SK-N-SH (cell line): ENCODE results near the gene DLG1. TPM values are rescaled to one million over a fixed set of nuclear protein-coding genes. Genes with fewer than 3 reads are reported as not detected.

Experiments used
- CTCF ChIA-PET: fragments of 300-600, 350-600 bp; formaldehyde crosslinking; extraction: SDS; loops from one replicate; lab custom pipeline; 2021; lab: Yijun Ruan, JAX
- POLR2A ChIA-PET: fragments of 350-600 bp; sonication (Branson Sonifier 250); formaldehyde crosslinking; extraction: SDS; loops from one replicate; lab custom pipeline; 2020; ENCODE audit warnings: antibody characterized with exemption, inconsistent platforms; lab: Yijun Ruan, JAX
- DNase-seq: peaks from one replicate; pipeline ENCODE4 v3.0.0; 2012
- H2AFZ ChIP-seq: fragments of 200-600 bp; sonication (generic); 2 replicates; pipeline ENCODE4 v1.8.1; 2016; ENCODE audit warnings: antibody characterized with exemption, mild to moderate bottlenecking, low read depth
- H3F3A ChIP-seq: fragments of 200-600 bp; sonication (generic); replicated peaks from 2 replicates; pipeline ENCODE3; 2016; ENCODE audit warnings: antibody characterized with exemption, mild to moderate bottlenecking; ENCODE audit not compliant: insufficient read depth
- H3K27ac ChIP-seq, 2 experiments: fragments of 200-500 bp in 1 of 2; fragments of 200-600 bp in 1 of 2; sonication (Bioruptor generic) in 1 of 2; sonication (generic), shearing (Covaris generic) in 1 of 2; 2 replicates each; pipeline versions ENCODE4 v1.5.1 to v1.6.1; 2014 to 2016; ENCODE audit warnings: low read depth in 2 of 2, inconsistent platforms in 1 of 2, low read length in 1 of 2, mild to moderate bottlenecking in 1 of 2, mixed read lengths in 1 of 2
- H3K27me3 ChIP-seq: fragments of 200-600 bp; sonication (generic), shearing (Covaris generic); 2 replicates; pipeline ENCODE4 v1.6.1; 2016; ENCODE audit warnings: mixed run types; ENCODE audit not compliant: insufficient read depth
- H3K36me3 ChIP-seq, 2 experiments: fragments of 200-500 bp in 1 of 2; fragments of 200-600 bp in 1 of 2; sonication (Bioruptor generic) in 1 of 2; sonication (generic) in 1 of 2; replicated peaks in 1 of 2; 2 replicates each; pipeline versions ENCODE3 to v1.5.1; 2014 to 2016; ENCODE audit warnings: low read length in 1 of 2, mild to moderate bottlenecking in 1 of 2; ENCODE audit not compliant: insufficient read depth in 2 of 2, control insufficient read depth in 1 of 2
- H3K4me1 ChIP-seq, 2 experiments: fragments of 200-500 bp in 1 of 2; fragments of 200-600 bp in 1 of 2; sonication (Bioruptor generic) in 1 of 2; sonication (generic), shearing (Covaris generic) in 1 of 2; 2 replicates each; pipeline versions ENCODE4 v1.5.1 to v1.6.1; 2014 to 2016; ENCODE audit warnings: low read depth in 1 of 2, low read length in 1 of 2, mixed run types in 1 of 2; ENCODE audit not compliant: insufficient read depth in 2 of 2, control insufficient read depth in 1 of 2
- H3K4me2 ChIP-seq: fragments of 200-600 bp; sonication (generic), shearing (Covaris generic); 2 replicates; pipeline ENCODE4 v1.6.1; 2017; ENCODE audit warnings: mixed run types
- H3K4me3 ChIP-seq, 2 experiments: fragments of 200-500 bp in 1 of 2; fragments of 200-600 bp in 1 of 2; sonication (Bioruptor generic) in 1 of 2; sonication (generic), shearing (Covaris generic) in 1 of 2; 2 replicates each; pipeline versions ENCODE4 v1.5.1 to v1.8.1; 2014 to 2016; ENCODE audit warnings: low read depth in 2 of 2, inconsistent platforms in 1 of 2, low read length in 1 of 2, mild to moderate bottlenecking in 1 of 2, mixed read lengths in 1 of 2, moderate library complexity in 1 of 2
- H3K79me2 ChIP-seq: fragments of 200-600 bp; sonication (generic); 2 replicates; pipeline ENCODE4 v1.8.1; 2017; ENCODE audit warnings: mild to moderate bottlenecking; ENCODE audit not compliant: insufficient read depth
- H3K9ac ChIP-seq: fragments of 200-600 bp; sonication (generic); 2 replicates; pipeline ENCODE4 v1.6.1; 2017; ENCODE audit warnings: mixed run types
- H3K9me2 ChIP-seq: fragments of 200-600 bp; sonication (generic); 2 replicates; pipeline ENCODE4 v1.6.1; 2017; ENCODE audit warnings: mixed run types
- H3K9me3 ChIP-seq: fragments of 200-600 bp; sonication (generic); 2 replicates; pipeline ENCODE4 v1.6.1; 2017; ENCODE audit warnings: mixed run types, mild to moderate bottlenecking, moderate library complexity
- H4K20me1 ChIP-seq: fragments of 200-600 bp; sonication (generic); 2 replicates; pipeline ENCODE4 v1.6.1; 2017; ENCODE audit warnings: mild to moderate bottlenecking, mixed run types; ENCODE audit not compliant: insufficient read depth
- ELF1 ChIP-seq: IDR thresholded peaks from 2 replicates; pipeline ENCODE4 v1.4.0; 2012
- EP300 ChIP-seq, 2 experiments: IDR thresholded peaks; 2 replicates each; pipeline versions ENCODE4 v1.4.0 to v1.6.1; 2012; ENCODE audit warnings: borderline replicate concordance in 1 of 2, low read depth in 1 of 2, low read length in 1 of 2
- GATA2 ChIP-seq: sonication (generic); formaldehyde crosslinking; IDR thresholded peaks from 2 replicates; pipeline ENCODE4 v1.5.0; 2020; ENCODE audit warnings: mild to moderate bottlenecking, missing genetic modification reagents
- MAX ChIP-seq: IDR thresholded peaks from 2 replicates; pipeline ENCODE4 v1.4.0; 2012; ENCODE audit warnings: low read depth
- MXI1 ChIP-seq: IDR thresholded peaks from 2 replicates; pipeline ENCODE4 v1.6.1; 2012; ENCODE audit warnings: mild to moderate bottlenecking, low read depth, low read length, improper control_type of control experiment
- NRF1 ChIP-seq: IDR thresholded peaks from 2 replicates; pipeline ENCODE4 v1.6.1; 2012; ENCODE audit warnings: low read depth, mild to moderate bottlenecking, low read length
- RAD21 ChIP-seq: IDR thresholded peaks from 2 replicates; pipeline ENCODE4 v1.6.1; 2012; ENCODE audit warnings: mild to moderate bottlenecking, low read length
- RFX5 ChIP-seq: IDR thresholded peaks from 2 replicates; pipeline ENCODE4 v1.6.1; 2012; ENCODE audit warnings: mild to moderate bottlenecking, improper control_type of control experiment, low read length
- USF1 ChIP-seq: IDR thresholded peaks from 2 replicates; pipeline ENCODE4 v1.4.0; 2012; ENCODE audit warnings: low read depth, borderline replicate concordance
- WGBS: methylation state at CpG from one replicate; pipeline ENCODE4 v1.1.6; 2017; ENCODE audit warnings: low lambda C conversion rate; 5-methylcytosine and 5-hydroxymethylcytosine counted together
- polyA plus RNA-seq, 3 experiments: library from polyadenylated mRNA; depleted of rRNA; stranded (reverse); fragments of >200 nt; gene quantifications; 2 replicates each; pipeline ENCODE4 v1.2.3, GENCODE V29; 2012
- TF ChIP-seq, protein P1 (sequence below): fragments of 150-350 bp; IDR thresholded peaks from 2 replicates; pipeline ENCODE4 v1.6.1; 2017; ENCODE audit warnings: antibody characterized with exemption, low read length, low read depth, borderline replicate concordance
- TF ChIP-seq, protein P2 (sequence below): IDR thresholded peaks from 2 replicates; pipeline ENCODE4 v1.6.1; 2012; ENCODE audit warnings: mild to moderate bottlenecking, low read depth, low read length, moderate library complexity

Gene DLG1
- polyA plus RNA-seq, 1 of the 3 experiments (the other 2 are of a cell fraction): 16.5 TPM

DNA sequence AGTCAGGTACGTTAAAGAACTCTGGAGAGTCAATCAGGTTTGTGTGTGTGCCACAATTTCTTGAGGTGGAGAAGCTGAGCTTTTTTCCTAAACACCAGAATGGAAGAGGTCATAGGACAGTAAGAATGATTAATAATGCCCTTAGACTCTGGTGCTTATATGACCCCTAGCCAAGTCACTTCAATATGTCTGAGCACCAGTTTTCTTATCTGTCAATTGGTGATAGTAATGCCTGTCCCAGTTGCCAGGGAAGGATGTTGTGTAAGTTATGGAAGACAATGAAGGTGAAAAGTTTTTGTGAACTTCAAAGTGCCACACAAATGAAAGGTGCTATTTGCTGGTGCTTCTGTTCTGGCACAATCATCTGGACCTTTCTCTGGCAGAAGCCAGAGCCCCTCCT, 22.2 kb upstream of the DLG1 start:
- TF ChIP-seq RAD21 (no peak), USF1 (no peak), GATA2 (CRISPR knock-in tag) (no peak), MXI1 (no peak), ELF1 (no peak), NRF1 (no peak), RFX5 (no peak), MAX (no peak), EP300 (IDR thresholded peaks at IDR 0.05; ENCODE audit: borderline replicate concordance in 1 of 2, low read depth in 1 of 2, low read length in 1 of 2) (no peak)
- TF ChIP-seq, protein P1, sequence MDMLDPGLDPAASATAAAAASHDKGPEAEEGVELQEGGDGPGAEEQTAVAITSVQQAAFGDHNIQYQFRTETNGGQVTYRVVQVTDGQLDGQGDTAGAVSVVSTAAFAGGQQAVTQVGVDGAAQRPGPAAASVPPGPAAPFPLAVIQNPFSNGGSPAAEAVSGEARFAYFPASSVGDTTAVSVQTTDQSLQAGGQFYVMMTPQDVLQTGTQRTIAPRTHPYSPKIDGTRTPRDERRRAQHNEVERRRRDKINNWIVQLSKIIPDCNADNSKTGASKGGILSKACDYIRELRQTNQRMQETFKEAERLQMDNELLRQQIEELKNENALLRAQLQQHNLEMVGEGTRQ: no peak
- TF ChIP-seq, protein P2, sequence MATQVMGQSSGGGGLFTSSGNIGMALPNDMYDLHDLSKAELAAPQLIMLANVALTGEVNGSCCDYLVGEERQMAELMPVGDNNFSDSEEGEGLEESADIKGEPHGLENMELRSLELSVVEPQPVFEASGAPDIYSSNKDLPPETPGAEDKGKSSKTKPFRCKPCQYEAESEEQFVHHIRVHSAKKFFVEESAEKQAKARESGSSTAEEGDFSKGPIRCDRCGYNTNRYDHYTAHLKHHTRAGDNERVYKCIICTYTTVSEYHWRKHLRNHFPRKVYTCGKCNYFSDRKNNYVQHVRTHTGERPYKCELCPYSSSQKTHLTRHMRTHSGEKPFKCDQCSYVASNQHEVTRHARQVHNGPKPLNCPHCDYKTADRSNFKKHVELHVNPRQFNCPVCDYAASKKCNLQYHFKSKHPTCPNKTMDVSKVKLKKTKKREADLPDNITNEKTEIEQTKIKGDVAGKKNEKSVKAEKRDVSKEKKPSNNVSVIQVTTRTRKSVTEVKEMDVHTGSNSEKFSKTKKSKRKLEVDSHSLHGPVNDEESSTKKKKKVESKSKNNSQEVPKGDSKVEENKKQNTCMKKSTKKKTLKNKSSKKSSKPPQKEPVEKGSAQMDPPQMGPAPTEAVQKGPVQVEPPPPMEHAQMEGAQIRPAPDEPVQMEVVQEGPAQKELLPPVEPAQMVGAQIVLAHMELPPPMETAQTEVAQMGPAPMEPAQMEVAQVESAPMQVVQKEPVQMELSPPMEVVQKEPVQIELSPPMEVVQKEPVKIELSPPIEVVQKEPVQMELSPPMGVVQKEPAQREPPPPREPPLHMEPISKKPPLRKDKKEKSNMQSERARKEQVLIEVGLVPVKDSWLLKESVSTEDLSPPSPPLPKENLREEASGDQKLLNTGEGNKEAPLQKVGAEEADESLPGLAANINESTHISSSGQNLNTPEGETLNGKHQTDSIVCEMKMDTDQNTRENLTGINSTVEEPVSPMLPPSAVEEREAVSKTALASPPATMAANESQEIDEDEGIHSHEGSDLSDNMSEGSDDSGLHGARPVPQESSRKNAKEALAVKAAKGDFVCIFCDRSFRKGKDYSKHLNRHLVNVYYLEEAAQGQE: no peak
- no peak for DNase-seq
- Histone ChIP-seq H3K9me2 (no peaks in the 10 kb centered on the region), H3K4me2 (no peak overlapping the region), H3K27ac (no peak overlapping the region), H4K20me1 (no peaks in the 10 kb centered on the region), H3K4me1 (no peaks in the 10 kb centered on the region), H3K9ac (no peak overlapping the region), H3F3A (no peaks in the 10 kb centered on the region), H3K36me3 (no peaks in the 10 kb centered on the region), H3K27me3 (no peaks in the 10 kb centered on the region), H3K79me2 (no peaks in the 10 kb centered on the region), H2AFZ (no peak overlapping the region), H3K9me3 (peaks cover 8% of the 10 kb centered on the region; the same call in 1 of the 2 replicates), H3K4me3 (no peak overlapping the region)
- 21% methylated on average over 1 of the region's 1 CpG for WGBS
- CTCF ChIA-PET: no interaction called here
- POLR2A ChIA-PET: no interaction called here
